Measurements from ENCODE around the gene CAV3.

The CAV3 gene

GRCh38 chr3:8762607-8763377 is 29.2 kb downstream of the CAV3 start:
- no peak for DNase-seq (ENCODE audit: low spot score)

GRCh38 chr3:8764528-8764927 is 30.9 kb downstream of the CAV3 start:
- no peak for DNase-seq (ENCODE audit: low spot score)

- no peak for DNase-seq (ENCODE audit: low spot score)
Observed at GRCh38 chr3:8765528-8765927, 31.9 kb downstream of the CAV3 start.

GRCh38 chr3:8766148-8766547 is 32.5 kb downstream of the CAV3 start:
- DNase-seq (ENCODE audit: low spot score) = no peak

- DNase-seq (ENCODE audit: low spot score) = no peak
Observed at GRCh38 chr3:8767256-8767666, 33.7 kb downstream of the CAV3 start.

GRCh38 chr3:8767667-8768363 is 34.2 kb downstream of the CAV3 start:
- peak; percentile 7 for DNase-seq (ENCODE audit: low spot score)

- no peak for DNase-seq (ENCODE audit: low spot score)
Observed at GRCh38 chr3:8768364-8769087, 34.9 kb downstream of the CAV3 start.

GRCh38 chr3:8769088-8769822 is 35.7 kb downstream of the CAV3 start, which contains the start of gene OXTR:
Gene OXTR (minus strand): TSS chr3:8769613. CDS start chr3:8768187, 1,426 bp downstream.
- peak; percentile 65 for DNase-seq (ENCODE audit: low spot score)

- no peak for DNase-seq (ENCODE audit: low spot score)
Observed at GRCh38 chr3:8773941-8774542, 40.4 kb downstream of the CAV3 start.

- no peak for DNase-seq (ENCODE audit: low spot score)
Observed at GRCh38 chr3:8775181-8775580, 41.6 kb downstream of the CAV3 start.

GRCh38 chr3:8775602-8776001 is 42.0 kb downstream of the CAV3 start:
- DNase-seq (ENCODE audit: low spot score) = no peak

GRCh38 chr3:8776406-8776805 is 42.8 kb downstream of the CAV3 start:
- DNase-seq (ENCODE audit: low spot score) = no peak

GRCh38 chr3:8777201-8777977 is 43.8 kb downstream of the CAV3 start:
- DNase-seq (ENCODE audit: low spot score) = no peak

- DNase-seq (ENCODE audit: low spot score) = no peak
Observed at GRCh38 chr3:8777978-8778267, 44.3 kb downstream of the CAV3 start.

GRCh38 chr3:8778475-8778874 is 44.9 kb downstream of the CAV3 start:
- DNase-seq (ENCODE audit: low spot score) = no peak

- DNase-seq (ENCODE audit: low spot score) = no peak
Observed at GRCh38 chr3:8780279-8780678, 46.7 kb downstream of the CAV3 start.

GRCh38 chr3:8784676-8785435 is 51.3 kb downstream of the CAV3 start:
- DNase-seq (ENCODE audit: low spot score) = no peak

- DNase-seq (ENCODE audit: low spot score) = no peak
Observed at GRCh38 chr3:8790529-8790928, 56.9 kb downstream of the CAV3 start.

GRCh38 chr3:8793242-8793641 is 59.6 kb downstream of the CAV3 start:
- peak; percentile 83 for DNase-seq (ENCODE audit: low spot score)

- no peak for DNase-seq (ENCODE audit: low spot score)
Observed at GRCh38 chr3:8794247-8794646, 60.6 kb downstream of the CAV3 start.
